T follicular helper cell (primary cell): Measurements from ENCODE around the gene HTT.

ENCODE experiments used
- DNase-seq: peaks from one replicate; pipeline ENCODE4 v3.0.0-alpha.2; 2020; ENCODE audit warnings: low read depth

HTT gene

DNA sequence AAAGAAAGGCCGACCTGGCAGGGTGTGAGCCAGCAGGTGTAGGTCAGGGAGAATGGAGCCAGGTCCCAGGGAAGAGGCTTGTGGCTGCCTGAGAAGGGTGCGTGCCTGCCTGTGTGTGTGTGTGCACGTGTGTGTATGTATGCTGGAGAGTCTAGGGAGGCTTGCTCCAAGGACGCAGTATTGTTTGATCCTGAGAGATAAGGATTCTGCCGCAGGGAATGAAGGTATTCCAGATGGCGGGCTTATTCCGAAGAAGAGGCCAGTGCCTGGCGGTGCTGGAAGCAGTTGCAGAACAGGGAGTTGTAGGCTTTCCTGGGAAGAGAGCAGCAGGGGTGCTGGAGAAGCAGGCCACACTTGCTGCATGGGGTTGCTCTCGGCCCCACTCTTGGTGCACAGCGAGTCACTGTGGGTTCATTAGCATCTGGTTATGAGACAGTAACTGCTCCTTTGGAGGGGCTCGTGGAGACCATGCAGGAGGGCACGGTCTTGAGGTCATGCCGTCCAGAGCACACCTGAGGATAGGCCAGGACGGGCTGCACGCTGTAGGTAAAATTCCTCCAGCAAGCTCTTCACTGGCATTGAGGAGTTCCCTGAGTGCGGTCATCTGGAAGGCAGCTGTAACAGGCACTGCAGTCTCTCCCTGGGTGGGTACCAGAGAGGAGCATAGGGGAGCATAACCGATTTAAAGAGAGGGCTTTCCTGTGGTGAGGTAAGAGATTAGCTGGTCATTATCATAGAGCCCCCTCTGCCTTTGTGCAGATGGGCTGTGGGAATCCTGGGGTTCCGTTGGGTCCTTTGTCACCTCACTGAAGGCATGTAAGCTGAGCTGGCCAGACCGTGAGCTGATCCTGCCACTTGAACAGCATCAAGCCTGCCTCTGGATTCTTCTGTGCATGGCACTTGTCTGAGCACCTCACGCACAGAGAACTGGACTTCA, 144.6 kb downstream of the HTT start:
- DNase-seq: no peak

DNA sequence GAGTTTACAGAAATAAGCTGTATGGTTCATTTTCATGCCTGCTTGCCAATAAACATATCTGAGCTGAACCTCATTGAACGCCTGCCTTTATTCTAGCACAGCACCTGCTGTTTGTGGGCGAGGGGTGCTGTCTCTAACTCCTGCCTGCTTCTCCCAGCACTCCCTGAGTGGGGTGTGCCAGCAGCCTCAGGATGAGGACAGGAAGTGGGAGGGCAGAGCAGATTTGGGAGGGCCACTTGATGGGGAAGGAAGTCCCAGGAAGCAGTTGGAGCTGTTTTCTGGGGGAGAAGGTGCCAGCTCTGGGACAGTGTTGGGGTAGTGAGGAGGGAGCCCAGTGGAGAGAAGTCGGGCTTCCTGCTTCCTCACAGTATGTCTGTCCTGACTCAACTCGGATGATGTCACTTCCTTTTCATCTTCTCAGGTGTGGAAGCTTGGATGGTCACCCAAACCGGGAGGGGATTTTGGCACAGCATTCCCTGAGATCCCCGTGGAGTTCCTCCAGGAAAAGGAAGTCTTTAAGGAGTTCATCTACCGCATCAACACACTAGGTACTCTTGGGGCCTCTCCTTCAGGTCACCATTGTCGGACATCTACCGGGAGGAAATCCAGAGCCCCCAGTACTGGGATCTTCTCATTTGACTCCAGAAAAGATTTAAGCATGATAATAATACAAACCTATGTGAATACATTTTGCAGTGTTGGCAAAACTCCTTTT, 145.4 kb downstream of the HTT start:
- DNase-seq: no peak

DNA sequence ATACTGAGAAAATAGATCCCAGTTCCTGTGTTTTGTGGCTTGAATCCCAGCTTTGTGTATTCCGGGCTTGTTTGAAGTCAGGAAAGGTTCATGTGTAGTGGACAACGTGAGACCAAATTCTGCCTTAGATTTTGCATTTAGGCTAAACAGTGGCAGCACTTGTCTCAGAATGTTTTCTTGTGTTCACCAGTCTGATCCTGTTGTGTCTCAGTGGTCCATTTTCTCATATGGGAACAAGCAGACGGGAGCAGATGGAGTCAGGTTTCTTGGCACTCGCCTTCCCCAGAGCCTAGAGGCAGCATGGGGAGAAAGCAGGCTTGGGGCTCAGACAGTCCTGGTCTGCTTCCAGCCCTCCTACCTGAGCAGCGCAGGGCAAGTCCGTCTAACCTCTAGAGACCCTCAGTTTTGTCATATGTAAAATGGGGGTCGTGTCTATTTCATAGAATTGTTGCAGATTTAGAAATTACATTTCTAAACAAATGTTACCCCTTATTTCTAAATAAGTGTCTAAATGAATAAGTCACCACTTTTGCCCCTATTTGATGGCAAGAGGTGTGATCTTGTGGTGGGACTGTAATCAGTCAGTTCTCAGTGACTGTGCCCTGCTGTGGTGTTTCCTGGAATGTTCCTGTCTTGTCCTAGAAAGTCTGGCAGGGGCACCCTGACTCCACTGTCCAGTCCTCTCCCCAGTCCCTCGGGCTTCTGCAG, 146.1 kb downstream of the HTT start:
- DNase-seq: no peak

DNA sequence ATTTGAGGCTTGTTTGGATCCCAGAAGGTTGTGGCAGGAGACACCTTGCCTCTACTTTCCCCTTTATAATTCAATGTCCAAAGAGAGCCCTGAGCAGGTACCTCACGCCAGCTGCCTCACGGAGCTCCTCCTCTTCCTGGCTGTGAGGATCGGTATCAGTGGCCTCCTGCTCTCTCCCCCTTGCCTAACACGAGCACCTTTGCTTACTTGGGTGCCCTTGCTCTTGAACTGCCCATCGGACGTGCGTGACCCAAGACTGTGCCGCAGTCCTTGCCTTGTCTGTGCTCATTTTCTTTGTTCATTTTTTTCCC, 146.7 kb downstream of the HTT start:
- DNase-seq: no peak

DNA sequence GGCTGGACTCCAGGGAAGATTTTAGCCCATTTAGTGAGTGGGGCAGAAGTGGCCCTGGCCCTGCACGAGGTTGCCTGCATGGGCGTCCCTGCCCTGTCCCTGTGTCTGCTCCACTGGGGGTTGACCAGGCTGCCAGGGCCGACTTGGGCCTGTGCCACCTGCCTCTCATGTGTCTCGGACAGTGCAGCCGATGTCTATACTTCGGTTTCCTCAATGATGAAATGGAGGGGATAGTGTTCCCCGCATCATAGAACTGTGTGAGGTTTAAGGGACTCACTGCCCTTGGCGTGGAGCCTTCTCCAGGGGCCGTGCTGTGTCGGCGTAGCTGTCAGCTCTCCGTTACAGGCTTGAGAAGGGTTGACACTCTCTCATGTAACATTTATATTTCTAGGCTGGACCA, 147.5 kb downstream of the HTT start:
- no peak for DNase-seq

DNA sequence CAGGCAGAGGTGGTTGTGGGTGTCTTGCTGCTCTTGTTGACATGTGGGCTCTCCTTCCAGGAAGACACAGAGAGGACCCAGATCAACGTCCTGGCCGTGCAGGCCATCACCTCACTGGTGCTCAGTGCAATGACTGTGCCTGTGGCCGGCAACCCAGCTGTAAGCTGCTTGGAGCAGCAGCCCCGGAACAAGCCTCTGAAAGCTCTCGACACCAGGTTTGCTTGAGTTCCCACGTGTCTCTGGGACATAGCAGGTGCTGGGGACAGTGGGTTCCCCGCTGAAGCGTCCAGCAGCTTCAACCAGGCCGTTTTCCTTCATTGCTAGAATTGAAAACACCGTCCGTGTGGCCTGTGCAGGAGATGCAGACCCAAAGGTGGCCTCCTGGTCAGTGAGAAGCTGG, 148.9 kb downstream of the HTT start:
- no peak for DNase-seq

DNA sequence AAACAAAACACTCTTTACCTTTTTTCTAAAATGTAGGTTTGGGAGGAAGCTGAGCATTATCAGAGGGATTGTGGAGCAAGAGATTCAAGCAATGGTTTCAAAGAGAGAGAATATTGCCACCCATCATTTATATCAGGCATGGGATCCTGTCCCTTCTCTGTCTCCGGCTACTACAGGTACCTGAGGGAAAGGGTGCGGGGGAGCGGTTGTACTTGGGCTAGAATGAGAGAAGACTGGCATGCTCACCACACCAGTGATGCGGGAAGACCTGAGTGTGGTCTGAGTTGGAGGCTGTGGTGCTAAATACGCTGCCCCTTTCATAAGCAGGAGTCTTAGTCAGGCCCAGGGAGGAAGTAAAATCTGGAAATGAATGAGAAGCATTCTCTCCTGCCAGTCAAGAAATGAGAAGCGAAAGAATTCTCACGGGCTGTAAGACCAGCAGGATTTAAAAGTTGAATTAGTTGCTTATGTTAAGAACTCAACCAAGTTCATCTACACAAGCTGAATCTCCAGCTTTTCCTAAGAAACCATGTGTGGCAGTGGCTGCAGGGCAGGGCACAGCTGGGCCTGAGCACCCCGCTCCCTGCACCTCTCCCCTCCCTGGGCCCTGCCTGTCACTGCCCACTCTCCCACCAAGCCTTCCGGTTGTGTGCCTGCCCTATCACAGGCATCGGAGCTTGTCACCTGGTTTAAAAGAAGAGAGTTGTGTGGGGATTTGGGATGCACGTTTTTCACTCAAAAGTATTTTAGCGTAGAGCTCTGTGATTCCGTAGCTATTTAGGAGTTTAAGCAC, 149.7 kb downstream of the HTT start:
- no peak for DNase-seq

DNA sequence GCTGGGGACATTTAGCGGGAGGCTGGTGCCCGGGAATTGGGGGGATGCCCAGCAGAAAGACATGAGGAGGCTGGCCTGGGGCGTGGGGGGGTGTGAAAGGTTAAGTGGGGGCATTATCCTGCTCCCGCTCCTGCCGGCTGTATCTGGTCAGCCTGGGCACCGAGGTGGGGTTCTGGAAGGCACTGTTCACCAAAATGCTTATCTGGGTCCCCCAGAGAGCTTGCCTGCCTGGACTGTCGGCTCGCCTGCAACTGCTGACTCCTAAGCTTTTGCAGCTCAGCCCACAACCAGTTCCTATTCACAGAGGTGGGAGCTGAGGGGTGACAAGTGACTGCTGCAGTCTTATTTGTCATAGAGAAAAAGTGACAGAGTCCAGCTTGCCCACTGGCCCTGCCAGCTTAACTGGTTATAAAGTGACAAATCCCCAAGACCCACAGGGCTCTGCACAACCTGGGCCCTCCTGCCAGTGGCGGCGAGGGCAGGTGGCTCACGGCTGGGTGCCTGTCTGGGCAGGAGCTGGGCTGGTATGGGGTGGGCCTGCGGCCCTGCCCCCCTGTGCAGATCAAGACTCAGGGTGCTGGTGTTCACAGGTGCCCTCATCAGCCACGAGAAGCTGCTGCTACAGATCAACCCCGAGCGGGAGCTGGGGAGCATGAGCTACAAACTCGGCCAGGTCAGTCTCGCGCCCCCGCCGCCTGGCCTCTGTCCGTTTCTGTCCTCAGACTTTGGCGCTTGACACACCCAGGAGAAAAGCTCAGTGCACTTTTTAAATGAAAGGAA, 150.8 kb downstream of the HTT start:
- DNase-seq: no peak

DNA sequence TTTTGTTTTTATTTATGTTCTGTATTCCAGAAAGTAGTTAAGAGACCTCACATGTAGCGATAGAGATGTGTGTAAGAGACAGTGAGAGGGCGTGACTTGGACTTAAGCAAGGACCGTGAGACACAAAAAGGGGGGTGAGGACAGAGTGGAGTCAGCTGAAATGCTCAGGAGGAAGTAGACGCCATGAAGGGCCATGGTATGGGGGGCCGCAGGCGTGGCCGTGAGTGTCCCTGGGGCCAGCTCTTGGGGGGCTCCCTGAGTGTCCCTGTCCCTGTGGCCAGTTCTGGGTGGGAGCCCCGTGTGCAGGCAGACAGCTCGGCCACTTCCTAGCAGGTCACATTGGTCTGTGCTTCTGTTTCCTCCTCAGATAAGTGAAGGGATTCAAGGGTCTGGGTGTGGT, 151.5 kb downstream of the HTT start:
- DNase-seq: no peak

DNA sequence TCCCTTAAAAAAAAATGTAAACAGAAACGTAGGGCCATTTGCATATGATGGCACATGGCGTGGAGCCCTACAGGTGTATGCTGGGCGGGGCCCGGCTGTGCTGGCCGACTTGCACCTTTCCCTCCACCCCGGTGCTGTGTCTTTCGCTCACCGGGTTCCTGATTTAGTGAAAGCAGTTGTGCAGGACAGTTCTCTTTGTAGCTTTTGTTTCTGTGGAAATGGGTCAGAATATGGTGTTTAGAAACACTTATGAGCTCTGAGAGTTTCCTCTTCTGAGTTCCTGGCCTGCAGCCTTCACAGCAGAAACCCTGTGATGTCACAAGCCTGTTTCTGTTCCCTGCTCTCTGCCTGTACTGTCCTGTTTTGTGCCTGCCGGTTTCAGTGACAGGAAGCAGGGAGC, 152.0 kb downstream of the HTT start:
- DNase-seq: no peak

DNA sequence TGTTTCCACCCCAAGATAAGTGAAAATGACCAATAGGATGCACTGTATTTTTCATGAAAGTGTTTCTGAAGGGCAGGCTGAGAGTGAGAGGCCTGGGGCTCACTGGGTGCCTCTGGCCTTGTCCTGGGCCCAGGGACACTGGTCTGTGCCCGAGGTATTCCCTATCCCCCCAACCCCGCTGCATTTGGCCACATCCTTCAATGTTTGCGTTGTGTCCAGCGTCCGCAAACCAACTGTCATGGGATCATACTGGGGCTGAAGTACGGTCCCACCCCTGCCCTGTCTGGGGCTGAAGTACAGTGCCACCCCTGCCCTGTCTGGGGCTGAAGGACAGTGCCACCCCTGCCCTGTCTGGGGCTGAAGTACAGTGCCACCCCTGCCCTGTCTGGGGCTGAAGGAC, 152.5 kb downstream of the HTT start:
- DNase-seq: no peak

DNA sequence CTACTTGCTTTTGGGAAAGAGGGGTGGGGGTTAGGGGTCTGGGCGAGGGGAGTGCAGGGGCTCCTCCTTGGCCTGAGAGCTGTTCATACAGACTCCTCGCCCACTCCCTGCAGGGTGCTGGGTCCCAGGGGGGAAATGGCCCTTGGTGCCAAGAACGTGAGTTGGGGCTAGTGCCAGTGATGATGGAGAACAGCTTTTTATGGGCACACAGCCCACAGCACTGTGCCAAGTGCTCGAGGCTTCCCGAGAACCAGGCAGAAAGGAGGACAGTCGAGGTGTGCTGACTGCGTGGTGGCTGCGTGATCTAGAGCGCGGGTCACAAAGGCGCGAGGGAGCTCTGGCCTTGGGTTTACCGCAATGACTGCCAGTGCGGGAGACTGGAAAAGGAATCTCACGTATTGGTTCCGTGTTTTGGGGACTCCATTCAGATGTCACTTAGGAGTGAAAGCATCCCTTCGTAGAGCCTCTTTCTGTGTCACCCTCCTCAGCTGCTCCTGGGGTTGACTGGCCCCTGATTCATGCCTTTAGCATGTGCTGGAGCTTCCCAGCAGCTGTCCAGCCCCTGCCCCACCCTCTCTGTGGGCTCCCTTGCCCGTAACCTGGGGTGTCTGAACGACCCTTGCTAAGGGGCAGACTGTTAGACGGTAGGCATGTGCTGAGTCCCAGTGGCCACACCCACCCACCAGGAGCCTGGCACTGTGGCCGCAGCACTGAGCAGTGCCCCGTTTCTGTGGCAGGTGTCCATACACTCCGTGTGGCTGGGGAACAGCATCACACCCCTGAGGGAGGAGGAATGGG, 153.6 kb downstream of the HTT start:
- no peak for DNase-seq

DNA sequence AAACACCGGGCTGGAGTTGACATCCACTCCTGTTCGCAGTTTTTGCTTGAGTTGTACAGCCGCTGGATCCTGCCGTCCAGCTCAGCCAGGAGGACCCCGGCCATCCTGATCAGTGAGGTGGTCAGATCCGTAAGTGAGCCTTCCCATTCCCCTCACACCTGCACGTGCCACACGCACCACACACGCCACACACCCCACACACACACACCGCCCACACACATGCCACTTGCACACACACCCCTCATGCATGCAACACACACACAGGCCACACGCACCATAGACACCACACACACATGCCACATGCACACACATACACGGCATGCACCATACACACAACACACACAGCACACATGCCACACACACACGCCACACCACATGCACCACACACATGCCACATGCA, 154.4 kb downstream of the HTT start:
- no peak for DNase-seq

DNA sequence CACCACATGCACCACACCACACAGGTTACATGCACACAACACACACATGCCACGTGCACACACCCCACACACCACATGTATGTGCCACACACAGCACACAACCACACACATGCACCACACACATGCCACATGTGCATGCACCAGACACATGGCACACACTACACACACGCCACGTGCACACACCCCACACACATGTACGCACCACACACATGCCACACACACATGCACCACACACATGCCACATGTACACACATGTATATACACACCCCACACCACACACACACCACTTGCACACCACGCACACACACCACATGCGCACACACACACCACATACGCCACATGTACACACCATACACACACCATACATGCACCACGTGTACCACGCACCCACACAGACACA, 154.8 kb downstream of the HTT start:
- DNase-seq: no peak

DNA sequence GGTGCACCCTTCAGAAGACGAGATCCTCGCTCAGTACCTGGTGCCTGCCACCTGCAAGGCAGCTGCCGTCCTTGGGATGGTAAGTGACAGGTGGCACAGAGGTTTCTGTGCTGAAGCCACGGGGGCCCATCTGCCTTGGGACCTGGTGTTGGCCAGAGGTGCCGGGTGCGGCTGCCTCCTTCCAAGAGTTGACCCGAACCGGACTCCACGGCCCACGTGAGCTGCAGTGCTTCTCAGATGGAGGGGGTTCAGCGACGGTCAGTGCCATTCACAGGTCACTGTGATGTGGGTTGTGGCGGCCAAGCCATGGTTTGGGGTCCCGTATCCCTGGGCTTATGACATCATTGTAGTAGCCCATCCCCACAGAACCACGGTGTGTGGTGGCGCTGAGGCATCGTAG, 155.5 kb downstream of the HTT start:
- no peak for DNase-seq

DNA sequence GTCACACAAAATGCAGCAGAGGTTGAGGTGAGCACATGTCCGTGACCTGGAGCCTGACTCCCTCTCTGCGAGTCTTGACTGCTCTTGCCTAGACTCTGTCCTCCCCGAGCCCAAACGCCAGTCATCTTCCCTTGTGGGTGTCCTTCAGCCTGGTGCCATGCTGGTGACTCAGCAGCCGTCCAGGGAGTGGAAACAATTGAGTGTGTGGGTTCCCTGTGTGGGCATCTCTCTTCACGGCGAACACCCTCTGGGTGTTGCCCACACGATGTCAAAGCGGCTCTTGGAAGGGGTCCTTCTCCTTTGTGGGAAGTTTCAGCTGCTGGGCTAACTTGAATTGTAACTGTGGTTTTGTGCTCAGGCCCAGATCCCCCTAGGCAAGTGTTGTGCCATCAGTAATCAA, 157.0 kb downstream of the HTT start:
- DNase-seq: no peak

DNA sequence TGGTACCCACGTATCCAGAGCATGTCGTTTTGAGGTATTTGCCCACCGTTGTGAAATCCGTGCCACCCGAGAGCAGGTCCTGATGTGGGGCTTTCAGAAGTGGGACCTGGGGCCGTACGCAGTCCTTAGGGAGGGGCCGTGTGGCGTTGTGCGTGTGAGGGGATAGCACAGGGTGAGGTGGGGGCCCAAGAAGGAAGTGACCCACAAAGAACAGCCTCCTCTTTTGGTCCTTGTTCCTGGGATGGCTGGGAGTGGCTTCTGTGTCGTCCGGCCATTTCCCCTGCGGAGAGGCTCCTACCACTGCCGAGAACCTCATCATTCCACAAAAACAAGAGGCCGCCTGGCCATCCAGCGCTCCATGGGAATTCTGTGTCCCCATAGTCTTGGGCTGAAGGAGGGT, 157.5 kb downstream of the HTT start:
- DNase-seq: no peak

DNA sequence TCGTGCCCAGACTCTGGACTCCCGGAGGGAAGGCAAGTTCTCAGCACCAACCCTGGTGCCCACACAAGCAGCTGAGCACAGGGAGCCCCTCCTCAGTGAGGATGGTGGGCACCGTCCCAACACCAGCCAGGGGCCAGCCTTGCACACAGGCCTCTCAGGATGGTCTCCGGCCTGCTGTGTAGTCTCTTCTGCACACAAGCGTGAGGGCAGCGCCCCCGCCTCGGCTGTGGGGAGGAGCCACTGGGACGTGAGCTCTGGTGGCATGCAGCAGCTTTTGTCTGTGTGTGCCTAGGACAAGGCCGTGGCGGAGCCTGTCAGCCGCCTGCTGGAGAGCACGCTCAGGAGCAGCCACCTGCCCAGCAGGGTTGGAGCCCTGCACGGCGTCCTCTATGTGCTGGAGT, 158.4 kb downstream of the HTT start:
- DNase-seq: no peak

DNA sequence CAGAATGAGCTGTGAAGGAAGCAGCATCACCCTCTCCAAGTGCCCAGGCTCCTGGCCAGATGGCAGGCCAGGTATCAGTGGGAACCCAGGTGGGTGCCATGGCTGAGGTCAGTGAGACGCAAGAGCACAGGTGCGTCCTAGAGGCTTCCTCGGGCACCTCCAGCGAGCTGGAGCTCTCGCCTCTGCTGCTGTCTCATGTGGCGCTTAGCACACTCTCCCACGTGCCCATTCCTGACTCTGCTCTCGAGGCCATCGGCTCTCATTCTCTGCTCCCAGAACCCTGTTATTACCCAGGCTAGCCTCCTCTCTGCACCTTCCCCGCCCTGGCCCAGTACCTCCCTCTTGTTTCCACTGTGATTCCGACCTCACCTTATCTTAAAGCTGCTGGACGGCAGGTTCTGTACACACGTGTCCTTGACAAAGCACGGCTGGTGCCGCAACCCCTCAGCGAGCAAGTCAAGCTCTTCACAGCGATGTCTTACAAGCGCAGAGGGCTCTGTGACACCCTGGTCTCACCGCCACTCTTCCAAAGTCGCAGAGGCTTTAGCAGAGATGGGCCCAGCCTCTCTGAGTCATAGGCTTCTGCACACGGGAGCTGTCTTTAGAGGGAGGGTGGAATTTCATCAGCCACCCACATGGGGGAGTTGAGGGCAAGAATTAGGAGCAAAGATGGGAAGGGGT, 159.1 kb downstream of the HTT start:
- no peak for DNase-seq
